HCT116 (cell line): ENCODE results near the gene MOB3B. TPM values are rescaled to one million over a fixed set of nuclear protein-coding genes. Genes with fewer than 3 reads are reported as not detected.

Experiments used
- ATAC-seq: fragments of 200-7000 bp; cut with Tn5 transposase; 2 replicates; pipeline ENCODE4 v1.9.1; 2020; ENCODE audit warnings: mild to moderate bottlenecking, moderate library complexity
- BruUV-seq: library from RNA; stranded (reverse); fragments of 400-500 nt; replicated peaks from 2 replicates; lab custom pipeline; 2021; lab: Mats Ljungman, UMichigan
- CTCF ChIA-PET: fragments of 300-600 bp; sonication (Branson Sonifier 250); formaldehyde crosslinking; loops from one replicate; lab custom pipeline; 2021; ENCODE audit warnings: antibody characterized with exemption; lab: Charles Lee
- POLR2A ChIA-PET: fragments of 300-600, 350-600 bp; sonication (Branson Sonifier 250); formaldehyde crosslinking; loops from one replicate; lab custom pipeline; 2021; ENCODE audit warnings: antibody characterized with exemption; lab: Charles Lee
- RAD21 ChIA-PET, 2 experiments: fragments of 300-600 bp; sonication (Branson Sonifier 250); formaldehyde crosslinking; loops; one replicate each; lab custom pipeline; 2023; ENCODE audit warnings: low total read pairs in 2 of 2; ENCODE audit not compliant: uncharacterized antibody in 2 of 2, unreplicated experiment in 2 of 2, low non-redundant PET in 1 of 2; lab: Charles Lee
- DNase-seq: peaks from one replicate; pipeline ENCODE4 v3.0.0-alpha.2; 2010; ENCODE audit warnings: low read depth, low spot score
- H2AFZ ChIP-seq: fragments of 200-600 bp; shearing (Covaris generic), sonication (generic); 2 replicates; pipeline ENCODE4 v1.6.1; 2017; ENCODE audit warnings: low read depth, mixed run types, mixed read lengths, antibody characterized with exemption, low read length; ENCODE audit not compliant: poor library complexity, severe bottlenecking
- H3K27ac ChIP-seq: 2 replicates; pipeline ENCODE4 v1.5.1; 2012; ENCODE audit warnings: low read depth, low read length
- H3K27me3 ChIP-seq: fragments of 200-600 bp; sonication (generic); 2 replicates; pipeline ENCODE4 v1.6.1; 2016; ENCODE audit warnings: mixed run types, low read length, mixed read lengths; ENCODE audit not compliant: insufficient read depth
- H3K36me3 ChIP-seq, 2 experiments: fragments of 200-500 bp in 1 of 2; fragments of 200-600 bp in 1 of 2; sonication (Bioruptor generic) in 1 of 2; sonication (generic) in 1 of 2; 2 replicates each; pipeline versions ENCODE4 v1.5.1 to v1.6.1; 2014 to 2016; ENCODE audit warnings: low read length in 2 of 2, inconsistent platforms in 1 of 2, mixed read lengths in 1 of 2, mixed run types in 1 of 2; ENCODE audit not compliant: insufficient read depth in 2 of 2, control insufficient read depth in 1 of 2
- H3K4me1 ChIP-seq, 2 experiments: fragments of 200-600 bp in 1 of 2; sonication (generic) in 1 of 2; 2 replicates each; pipeline versions ENCODE4 v1.5.1 to v1.6.1; 2012 to 2017; ENCODE audit warnings: low read length in 2 of 2, inconsistent platforms in 1 of 2, mild to moderate bottlenecking in 1 of 2, mixed read lengths in 1 of 2, mixed run types in 1 of 2, moderate library complexity in 1 of 2; ENCODE audit not compliant: insufficient read depth in 2 of 2, control insufficient read depth in 1 of 2
- H3K4me2 ChIP-seq: fragments of 200-600 bp; sonication (generic); 2 replicates; pipeline ENCODE4 v1.6.1; 2017; ENCODE audit warnings: mixed run types, low read length, mixed read lengths
- H3K4me3 ChIP-seq, 2 experiments: fragments of 200-600 bp in 1 of 2; sonication (generic) in 1 of 2; replicated peaks in 1 of 2; 2 replicates each; pipeline ENCODE4 v1.5.1; 2011 to 2016; ENCODE audit warnings: low read length in 2 of 2, control low read depth in 1 of 2, low read depth in 1 of 2, mild to moderate bottlenecking in 1 of 2, mixed read lengths in 1 of 2, mixed run types in 1 of 2
- H3K79me2 ChIP-seq: fragments of 200-600 bp; sonication (generic); 2 replicates; pipeline ENCODE4 v1.6.1; 2017; ENCODE audit warnings: mild to moderate bottlenecking, mixed run types, low read length, moderate library complexity, mixed read lengths; ENCODE audit not compliant: insufficient read depth
- H3K9ac ChIP-seq: fragments of 200-600 bp; sonication (generic); 2 replicates; pipeline ENCODE4 v1.6.1; 2016; ENCODE audit warnings: low read length, mixed read lengths
- H3K9me2 ChIP-seq: fragments of 200-600 bp; sonication (generic), shearing (Covaris generic); 2 replicates; pipeline ENCODE4 v1.6.1; 2017; ENCODE audit warnings: mixed run types, mild to moderate bottlenecking, moderate library complexity; ENCODE audit not compliant: insufficient read depth
- H3K9me3 ChIP-seq, 2 experiments: fragments of 200-500 bp in 1 of 2; fragments of 200-600 bp in 1 of 2; sonication (Bioruptor generic) in 1 of 2; sonication (generic) in 1 of 2; 2 replicates each; pipeline ENCODE4 v1.6.1; 2014 to 2017; ENCODE audit warnings: low read length in 2 of 2, mixed read lengths in 2 of 2, inconsistent platforms in 1 of 2, low read depth in 1 of 2, mild to moderate bottlenecking in 1 of 2, mixed run types in 1 of 2, moderate library complexity in 1 of 2; ENCODE audit not compliant: control insufficient read depth in 1 of 2, insufficient read depth in 1 of 2
- H4K20me1 ChIP-seq: fragments of 200-600 bp; sonication (generic), shearing (Covaris generic); 2 replicates; pipeline ENCODE4 v1.6.1; 2017; ENCODE audit warnings: mixed run types, mild to moderate bottlenecking, moderate library complexity; ENCODE audit not compliant: insufficient read depth
- CBX3 ChIP-seq: IDR thresholded peaks from 2 replicates; pipeline ENCODE4 v1.6.1; 2012; ENCODE audit warnings: low read depth
- EGR1 ChIP-seq: IDR thresholded peaks from 2 replicates; pipeline ENCODE4 v1.6.1; 2012; ENCODE audit warnings: low read depth
- EZH2 ChIP-seq: fragments of 200-600 bp; sonication (generic); IDR thresholded peaks from 2 replicates; pipeline ENCODE4 v1.6.1; 2017; ENCODE audit warnings: antibody characterized with exemption, mixed run types
- JUND ChIP-seq: IDR thresholded peaks from 2 replicates; pipeline ENCODE4 v1.6.1; 2012
- POLR2A ChIP-seq: IDR thresholded peaks from 2 replicates; pipeline ENCODE4 v1.7.0; 2011; ENCODE audit warnings: borderline replicate concordance; ENCODE audit not compliant: insufficient read depth, insufficient read length; ENCODE audit errors: extremely low read depth
- SIN3A ChIP-seq: IDR thresholded peaks from 2 replicates; pipeline ENCODE4 v1.6.1; 2012; ENCODE audit warnings: low read depth
- SRF ChIP-seq: IDR thresholded peaks from 2 replicates; pipeline ENCODE4 v1.6.1; 2012; ENCODE audit warnings: low read depth
- YY1 ChIP-seq: IDR thresholded peaks from 2 replicates; pipeline ENCODE4 v1.6.1; 2011; ENCODE audit warnings: low read length, low read depth, moderate library complexity, mild to moderate bottlenecking; ENCODE audit not compliant: insufficient replicate concordance; ENCODE audit errors: extremely low read depth
- ZBTB33 ChIP-seq: IDR thresholded peaks from 2 replicates; pipeline ENCODE4 v1.6.1; 2011; ENCODE audit warnings: mild to moderate bottlenecking, low read length, moderate library complexity; ENCODE audit not compliant: insufficient replicate concordance; ENCODE audit errors: extremely low read depth
- intact Hi-C: fragments of 100-400 bp; cut with micrococcal nuclease; formaldehyde crosslinking; loops from 2 replicates; pipeline ENCODE4 v1.10.0; 2022
- total RNA-seq: library from RNA; stranded (reverse); gene quantifications from one replicate; pipeline ENCODE4 v1.2.1, GENCODE V29; 2021; ENCODE audit not compliant: unreplicated experiment
- TF ChIP-seq, protein P1 (sequence below): IDR thresholded peaks from 2 replicates; pipeline ENCODE4 v1.6.1; 2012

Gene MOB3B
- total RNA-seq, 1 experiment from 2014 or later: 1.2 TPM

DNA sequence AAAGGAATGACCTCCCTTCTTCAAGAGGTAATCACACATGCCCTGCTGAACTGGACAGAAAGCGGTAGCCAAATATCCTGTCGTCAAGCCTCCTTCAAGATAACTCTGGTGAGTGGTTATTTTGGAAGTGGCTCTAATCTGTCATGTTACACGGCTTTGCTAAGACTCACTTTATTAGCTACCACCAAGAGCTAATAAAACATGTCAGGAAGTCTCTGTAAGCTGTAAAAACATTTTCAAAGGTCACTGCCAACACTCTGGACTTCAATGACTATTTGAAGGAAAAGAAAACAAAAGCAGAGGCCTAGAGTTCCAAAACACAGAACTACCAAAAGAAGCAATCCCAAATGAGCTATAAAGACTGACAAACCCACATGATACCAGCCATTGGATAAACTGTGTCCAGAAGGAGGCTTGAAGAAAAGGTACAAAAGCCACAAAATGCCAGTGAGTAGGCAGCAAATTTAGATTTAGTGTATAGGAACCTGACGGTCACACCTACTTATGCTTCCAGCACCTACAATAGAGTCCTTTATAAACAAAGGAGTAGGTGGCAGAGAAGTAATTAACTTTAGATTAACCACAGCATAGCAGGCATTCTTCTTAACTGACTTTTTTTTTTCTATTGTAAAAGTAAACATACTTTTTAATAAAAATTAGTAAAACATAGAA is 135.3 kb downstream of the MOB3B start:
- no peak overlapping the region for H3K27ac ChIP-seq
- intact Hi-C loops: no loop called here
- no TSS peak for BruUV-seq
- TF ChIP-seq, protein P1, sequence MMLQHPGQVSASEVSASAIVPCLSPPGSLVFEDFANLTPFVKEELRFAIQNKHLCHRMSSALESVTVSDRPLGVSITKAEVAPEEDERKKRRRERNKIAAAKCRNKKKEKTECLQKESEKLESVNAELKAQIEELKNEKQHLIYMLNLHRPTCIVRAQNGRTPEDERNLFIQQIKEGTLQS: no peak
- TF ChIP-seq EZH2 (no peak), CBX3 (no peak), JUND (no peak), POLR2A (no peak), ZBTB33 (no peak), SIN3A (no peak), SRF (no peak), YY1 (no peak), EGR1 (no peak)
- DNase-seq (no peak), ATAC-seq (no peak)
- H3K4me1 ChIP-seq: peaks cover 0 to 5% of the 10 kb centered on the region in 2 experiments; a peak in 2 of 4 replicates
- no peaks in the 10 kb centered on the region for H3K9me3 ChIP-seq
- RAD21 ChIA-PET: no interaction called here
- no peak overlapping the region for H2AFZ ChIP-seq
- H3K9ac ChIP-seq: no peak overlapping the region
- POLR2A ChIA-PET: no interaction called here
- H3K4me3 ChIP-seq: no peak overlapping the region
- CTCF ChIA-PET: no interaction called here
- no peaks in the 10 kb centered on the region for H3K9me2 ChIP-seq
- peaks cover 25% of the 10 kb centered on the region; the same call in 1 of the 2 replicates for H3K27me3 ChIP-seq
- H4K20me1 ChIP-seq: no peaks in the 10 kb centered on the region
- no peaks in the 10 kb centered on the region for H3K79me2 ChIP-seq
- H3K36me3 ChIP-seq: no peaks in the 10 kb centered on the region
- H3K4me2 ChIP-seq: no peak overlapping the region
